ENCODE results near the gene CELSR1. TPM values are rescaled to one million over a fixed set of nuclear protein-coding genes. Genes with fewer than 3 reads are reported as not detected.

The CELSR1 gene
- total and polyA plus RNA-seq, 2 of the 13 experiments (the other 11 are each of a cell fraction or from before 2014, with no cell fraction given) = 0.78 to 1.8 TPM

GRCh38 chr22:46419754-46420571, 117.5 kb downstream of the CELSR1 start:
- no peak overlapping the region for H3K4me2 ChIP-seq (ENCODE audit: low read depth, low read length)
- no peaks in the 10 kb centered on the region for H4K20me1 ChIP-seq (ENCODE audit: insufficient read depth, low read length)
- H3K9ac ChIP-seq (ENCODE audit: insufficient read depth, low read depth, low read length) = no peak overlapping the region
- DNase-seq (ENCODE audit: low spot score) (no peak), ATAC-seq (no peak), FAIRE-seq (no peak)
- ChIA-PET CTCF (ENCODE audit: low intra/inter-chr PET ratio, low total read pairs) (no interaction called here), POLR2A (no interaction called here)
- H3K27me3 ChIP-seq (ENCODE audit: control insufficient read depth in 1 of 2, insufficient read depth in 2 of 2, low read length in 2 of 2) = no peaks in the 10 kb centered on the region
- H3K4me3 ChIP-seq (replicated peaks in 1 of 3; ENCODE audit: insufficient read depth in 1 of 3, low read depth in 2 of 3, low read length in 3 of 3) = no peak overlapping the region
- no TSS peak for BruUV-seq (replicated peaks)
- H3K79me2 ChIP-seq (ENCODE audit: insufficient read depth, low read length) = no peaks in the 10 kb centered on the region
- intact Hi-C loops (cut with micrococcal nuclease; ENCODE audit: unreplicated experiment) = no loop called here
- no peaks in the 10 kb centered on the region for H3K36me3 ChIP-seq (replicated peaks in 1 of 2; ENCODE audit: control insufficient read depth in 1 of 2, insufficient read depth in 2 of 2, low read length in 2 of 2)
- no peak overlapping the region for H3K27ac ChIP-seq (ENCODE audit: extremely low read length, insufficient read depth, low read length)
- no peak overlapping the region for H2AFZ ChIP-seq (ENCODE audit: low read length)
- WGBS (ENCODE audit: low lambda C conversion rate) = 74% methylated on average over 27 of the region's 27 CpGs
- in situ Hi-C loops (cut with HindIII; ENCODE audit: extremely low pct_ligation_motif_present, low pct_unique_long_range_greater_than_20kb) = no loop called here
- H3K4me1 ChIP-seq (ENCODE audit: insufficient read depth, low read length) = peaks cover 10% of the 10 kb centered on the region
- no peaks in the 10 kb centered on the region for H3K9me3 ChIP-seq (ENCODE audit: low read length)
- TF ChIP-seq LRRFIP1 (CRISPR knock-in tag; conservative IDR thresholded peaks at IDR 0.05) = no peak
- no peak for TF ChIP-seq THAP7 (CRISPR knock-in tag; IDR thresholded peaks at IDR 0.05)
- no peak for TF ChIP-seq NFKBIZ (CRISPR knock-in tag; IDR thresholded peaks at IDR 0.05)
- TF ChIP-seq RFXANK (CRISPR knock-in tag; IDR thresholded peaks at IDR 0.05) = no peak
- TF ChIP-seq MNT (IDR thresholded peaks at IDR 0.05) = peak; percentile 96
- TF ChIP-seq ATM (IDR thresholded peaks at IDR 0.05; ENCODE audit: borderline replicate concordance) = no peak
- TF ChIP-seq ZNF333 (CRISPR knock-in tag; IDR thresholded peaks at IDR 0.05; ENCODE audit: borderline replicate concordance) = no peak
